ENCODE results near the gene NFKBIE.

The NFKBIE gene

DNA sequence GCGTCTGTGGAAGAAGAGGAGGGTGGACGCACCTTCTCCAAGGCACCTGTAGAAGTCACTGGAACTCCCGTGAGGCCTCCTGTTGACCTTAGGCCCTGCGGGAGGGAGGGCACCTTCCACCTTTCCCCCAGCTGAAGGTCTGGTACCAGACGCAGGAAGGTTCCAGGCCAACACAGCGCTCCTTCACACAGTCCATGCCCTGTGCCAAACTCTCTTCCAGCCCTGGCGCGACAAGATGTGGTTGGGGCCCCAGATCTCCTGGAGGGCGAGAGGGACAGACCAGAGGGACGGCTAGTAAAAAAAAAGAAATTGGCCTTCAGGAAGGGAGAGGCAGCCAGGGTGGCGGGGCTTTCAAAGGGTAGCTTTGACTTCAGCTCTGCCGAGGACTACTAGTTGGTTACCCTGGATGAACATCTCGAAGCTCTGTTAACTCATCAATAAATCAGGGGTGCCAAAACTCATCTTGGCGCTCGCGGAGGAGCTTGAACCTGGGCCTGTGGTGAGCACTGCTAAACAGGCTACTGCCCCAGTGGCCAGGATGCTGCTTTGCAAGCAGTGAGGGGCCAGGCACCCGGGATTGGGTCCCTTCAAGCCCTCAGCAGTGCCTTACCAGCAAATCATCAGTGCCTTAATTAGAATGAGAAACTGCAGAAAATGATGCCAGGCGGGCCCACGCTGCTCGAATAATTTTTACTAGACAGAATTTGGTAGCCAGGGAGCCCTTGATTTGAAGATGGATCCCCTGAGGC lies 32.9 kb upstream of the NFKBIE start:
- POLR2A ChIA-PET, result no interaction called here
- H3K4me3 ChIP-seq (ENCODE audit: control insufficient read depth in 1 of 7, extremely low read depth in 1 of 7, insufficient read depth in 4 of 7, low read depth in 2 of 7, low read length in 6 of 7), result peak overlapping the region in 2 of 7 experiments; percentile 70 to 72

GRCh38 chr6:44297063-44298038 lies 32.0 kb upstream of the NFKBIE start:
- POLR2A ChIA-PET, result no interaction called here
- DNase-seq, result peak; percentile 25 to 66 (median 52)
- Histone ChIP-seq H3K27ac (ENCODE audit: insufficient read depth in 1 of 2, low read depth in 1 of 2, low read length in 2 of 2, poor library complexity in 1 of 2, severe bottlenecking in 2 of 2) (no peak overlapping the region), H3K4me3 (ENCODE audit: control insufficient read depth in 1 of 7, extremely low read depth in 1 of 7, insufficient read depth in 4 of 7, low read depth in 2 of 7, low read length in 6 of 7) (peak overlapping the region; percentile 9 to 72 (median 33)), H3K36me3 (ENCODE audit: control insufficient read depth in 4 of 4, insufficient read depth in 4 of 4, low read length in 3 of 4) (peaks cover 0 to 27% (median 18%) of the 10 kb centered on the region in 4 experiments), H3K4me1 (ENCODE audit: control extremely low read depth in 1 of 4, control insufficient read depth in 4 of 4, insufficient read depth in 4 of 4, low read length in 3 of 4) (peaks cover 0 to 12% (median 11%) of the 10 kb centered on the region in 4 experiments), H3K27me3 (replicated peaks in 2 of 5; ENCODE audit: control insufficient read depth in 4 of 5, insufficient read depth in 5 of 5, low read length in 4 of 5) (peaks cover 2 to 66% (median 32%) of the 10 kb centered on the region in 5 experiments), H3K9me3 (ENCODE audit: control extremely low read depth in 1 of 5, control insufficient read depth in 4 of 5, insufficient read depth in 2 of 5, low read depth in 1 of 5, low read length in 4 of 5) (no peaks in the 10 kb centered on the region)
- CTCF ChIA-PET, result interaction anchor here (1.0 to 12.8 kb wide), 6 partner anchors 9 to 70 kb away, joined by 3 to 202 read pairs (median 4); partner anchors contain the start of genes AARS2, NFKBIE and TMEM151B
- under 1% methylated on average over 52 of the region's 86 CpGs for WGBS (ENCODE audit: insufficient coverage)

More for the DNA sequence above, 32.9 kb upstream of the NFKBIE start:
- no peaks in the 10 kb centered on the region for H3K9me3 ChIP-seq (ENCODE audit: control extremely low read depth in 1 of 5, control insufficient read depth in 4 of 5, insufficient read depth in 2 of 5, low read depth in 1 of 5, low read length in 4 of 5)
- H3K4me1 ChIP-seq (ENCODE audit: control extremely low read depth in 1 of 4, control insufficient read depth in 4 of 4, insufficient read depth in 4 of 4, low read length in 3 of 4), result peaks cover 0 to 12% (median 11%) of the 10 kb centered on the region in 4 experiments
- WGBS (ENCODE audit: insufficient coverage), result 70% methylated on average over 17 of the region's 20 CpGs
- no peak overlapping the region for H3K27ac ChIP-seq (ENCODE audit: insufficient read depth in 1 of 2, low read depth in 1 of 2, low read length in 2 of 2, poor library complexity in 1 of 2, severe bottlenecking in 2 of 2)
- peak in 2 of 3 donors; percentile 12 to 15 for DNase-seq
- CTCF ChIA-PET, result interaction anchor here (0.7 to 12.8 kb wide), 9 partner anchors 9 to 165 kb away, joined by 3 to 202 read pairs (median 4); partner anchors contain the start of genes AARS2, NFKBIE, SLC35B2 and TMEM151B
- H3K27me3 ChIP-seq (replicated peaks in 2 of 5; ENCODE audit: control insufficient read depth in 4 of 5, insufficient read depth in 5 of 5, low read length in 4 of 5), result peaks cover 2 to 59% (median 29%) of the 10 kb centered on the region in 5 experiments
- peaks cover 2 to 35% (median 24%) of the 10 kb centered on the region in 4 experiments for H3K36me3 ChIP-seq (ENCODE audit: control insufficient read depth in 4 of 4, insufficient read depth in 4 of 4, low read length in 3 of 4)

DNA sequence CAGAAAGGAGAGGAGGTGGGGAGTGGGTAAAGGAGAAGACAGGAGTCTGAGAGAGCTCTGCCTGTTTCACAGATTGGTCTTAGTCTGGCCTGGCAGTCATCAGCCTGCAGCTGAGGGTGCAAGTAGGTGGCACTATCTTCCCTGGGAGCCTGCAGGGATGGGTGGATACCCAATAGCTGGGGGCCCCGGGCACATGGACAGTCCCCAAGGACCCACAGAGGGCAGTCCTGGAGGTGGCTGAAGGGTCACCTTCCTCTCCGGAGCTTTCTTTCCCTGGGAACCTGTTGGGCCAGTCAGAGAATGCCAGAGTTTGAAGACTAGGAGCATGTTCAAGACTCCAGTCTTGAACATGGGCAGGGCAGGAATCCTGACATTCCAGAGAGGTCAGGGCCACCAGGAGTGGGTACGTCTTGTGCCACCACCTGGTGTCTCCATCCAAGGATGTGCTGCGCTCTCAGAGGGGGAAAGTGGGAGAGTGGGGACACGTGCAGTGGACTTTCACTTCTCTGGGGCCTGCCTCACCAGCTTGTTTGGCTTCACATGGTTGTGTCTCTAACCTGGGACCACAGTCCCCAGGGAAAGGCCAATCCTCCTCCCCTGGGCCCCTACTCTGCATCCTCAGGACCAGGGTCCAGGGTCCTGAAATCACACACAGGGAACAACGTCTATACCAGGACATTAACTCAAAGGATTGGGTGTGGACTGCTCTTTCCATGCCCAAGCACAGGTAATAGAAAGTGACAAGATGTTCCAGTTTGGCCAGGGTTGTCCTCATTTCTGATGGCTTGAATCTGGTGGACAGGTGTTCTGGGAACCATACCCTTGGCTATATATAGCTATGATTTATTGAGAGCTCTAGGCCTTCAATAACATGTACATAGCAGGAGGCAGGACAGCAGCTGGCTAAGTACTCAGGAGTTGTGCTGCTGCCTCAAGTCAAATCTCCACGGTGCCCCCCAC lies 29.8 kb upstream of the NFKBIE start:
- POLR2A ChIA-PET, result interaction anchor here (1.1 kb wide), 1 partner anchor 10 kb away, joined by 3 read pairs; no protein-coding TSS in a partner anchor
- peaks cover 2 to 85% (median 36%) of the 10 kb centered on the region in 5 experiments for H3K27me3 ChIP-seq (replicated peaks in 2 of 5; ENCODE audit: control insufficient read depth in 4 of 5, insufficient read depth in 5 of 5, low read length in 4 of 5)

DNA sequence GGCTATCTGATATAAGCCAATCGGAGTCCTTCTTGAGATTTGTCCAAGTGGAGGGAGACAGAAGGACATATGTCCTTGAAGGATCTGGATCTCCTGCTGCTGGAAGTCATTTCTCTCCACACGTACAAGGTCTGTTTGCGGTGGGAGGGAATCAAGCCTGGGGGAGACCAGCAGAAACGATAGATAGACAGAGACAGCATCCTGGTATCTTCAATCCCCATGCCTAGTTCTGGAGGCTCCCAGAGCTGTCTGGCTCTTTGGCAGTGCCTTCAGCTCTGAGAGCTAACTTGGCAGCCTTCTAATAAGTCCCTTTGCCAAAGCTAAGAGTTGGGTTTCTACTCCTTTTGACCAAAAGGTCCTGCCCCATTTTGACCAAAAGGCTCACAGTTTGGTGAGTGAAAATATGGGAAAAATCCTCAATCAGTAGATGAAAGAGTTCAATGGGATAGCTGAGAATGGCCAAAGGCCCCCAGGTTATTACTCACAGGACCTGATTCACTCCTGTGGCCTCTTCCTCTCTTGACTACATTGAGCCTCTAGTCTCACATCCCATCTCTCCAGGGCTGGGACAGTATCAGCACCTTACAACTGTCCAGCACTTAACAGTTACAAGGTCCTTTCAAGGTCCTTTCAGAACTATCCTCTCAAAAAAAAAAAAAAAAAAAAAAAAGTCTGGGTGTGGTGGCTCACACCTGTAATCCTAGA lies 27.5 kb upstream of the NFKBIE start:
- 91% methylated on average over 4 of the region's 4 CpGs for WGBS (ENCODE audit: insufficient coverage)
- no peak for DNase-seq
- ChIA-PET POLR2A (no interaction called here), CTCF (interaction anchor here (0.8 to 2.4 kb wide), 4 partner anchors 10 to 35 kb away, joined by 3 to 15 read pairs (median 5); no protein-coding TSS in a partner anchor)
- H3K9me3 ChIP-seq (ENCODE audit: control extremely low read depth in 1 of 5, control insufficient read depth in 4 of 5, insufficient read depth in 2 of 5, low read depth in 1 of 5, low read length in 4 of 5), result no peaks in the 10 kb centered on the region
- H3K27me3 ChIP-seq (replicated peaks in 2 of 5; ENCODE audit: control insufficient read depth in 4 of 5, insufficient read depth in 5 of 5, low read length in 4 of 5), result peaks cover 2 to 81% (median 34%) of the 10 kb centered on the region in 5 experiments
- H3K4me1 ChIP-seq (ENCODE audit: control extremely low read depth in 1 of 4, control insufficient read depth in 4 of 4, insufficient read depth in 4 of 4, low read length in 3 of 4), result peaks cover 0 to 11% (median 9%) of the 10 kb centered on the region in 4 experiments
- no peaks in the 10 kb centered on the region for H3K36me3 ChIP-seq (ENCODE audit: control insufficient read depth in 4 of 4, insufficient read depth in 4 of 4, low read length in 3 of 4)
- H3K4me3 ChIP-seq (ENCODE audit: control insufficient read depth in 1 of 7, extremely low read depth in 1 of 7, insufficient read depth in 4 of 7, low read depth in 2 of 7, low read length in 6 of 7), result no peak overlapping the region
- no peak overlapping the region for H3K27ac ChIP-seq (ENCODE audit: insufficient read depth in 1 of 2, low read depth in 1 of 2, low read length in 2 of 2, poor library complexity in 1 of 2, severe bottlenecking in 2 of 2)

More for the DNA sequence above, 29.8 kb upstream of the NFKBIE start:
- no peak for DNase-seq
- Histone ChIP-seq H3K36me3 (ENCODE audit: control insufficient read depth in 4 of 4, insufficient read depth in 4 of 4, low read length in 3 of 4) (peaks cover 0 to 4% (median under 1%) of the 10 kb centered on the region in 4 experiments), H3K9me3 (ENCODE audit: control extremely low read depth in 1 of 5, control insufficient read depth in 4 of 5, insufficient read depth in 2 of 5, low read depth in 1 of 5, low read length in 4 of 5) (no peaks in the 10 kb centered on the region), H3K27ac (ENCODE audit: insufficient read depth in 1 of 2, low read depth in 1 of 2, low read length in 2 of 2, poor library complexity in 1 of 2, severe bottlenecking in 2 of 2) (no peak overlapping the region), H3K4me3 (ENCODE audit: control insufficient read depth in 1 of 7, extremely low read depth in 1 of 7, insufficient read depth in 4 of 7, low read depth in 2 of 7, low read length in 6 of 7) (no peak overlapping the region), H3K4me1 (ENCODE audit: control extremely low read depth in 1 of 4, control insufficient read depth in 4 of 4, insufficient read depth in 4 of 4, low read length in 3 of 4) (peaks cover 0 to 12% (median 11%) of the 10 kb centered on the region in 4 experiments)
- CTCF ChIA-PET, result interaction anchor here (0.7 to 2.8 kb wide), 11 partner anchors 11 to 198 kb away, joined by 3 to 28 read pairs (median 3); partner anchors contain the start of genes AARS2 and NFKBIE
- 83% methylated on average over 4 of the region's 7 CpGs for WGBS (ENCODE audit: insufficient coverage)

- no peaks in the 10 kb centered on the region for H3K9me3 ChIP-seq (ENCODE audit: control extremely low read depth in 1 of 5, control insufficient read depth in 4 of 5, insufficient read depth in 2 of 5, low read depth in 1 of 5, low read length in 4 of 5)
- H3K27ac ChIP-seq (ENCODE audit: insufficient read depth in 1 of 2, low read depth in 1 of 2, low read length in 2 of 2, poor library complexity in 1 of 2, severe bottlenecking in 2 of 2), result no peak overlapping the region
- 70% methylated on average over 3 of the region's 4 CpGs for WGBS (ENCODE audit: insufficient coverage)
- H3K4me1 ChIP-seq (ENCODE audit: control extremely low read depth in 1 of 4, control insufficient read depth in 4 of 4, insufficient read depth in 4 of 4, low read length in 3 of 4), result peaks cover 0 to 2% (median 0%) of the 10 kb centered on the region in 4 experiments
- DNase-seq, result no peak
- no peaks in the 10 kb centered on the region for H3K36me3 ChIP-seq (ENCODE audit: control insufficient read depth in 4 of 4, insufficient read depth in 4 of 4, low read length in 3 of 4)
- peaks cover 2 to 81% (median 33%) of the 10 kb centered on the region in 5 experiments for H3K27me3 ChIP-seq (replicated peaks in 2 of 5; ENCODE audit: control insufficient read depth in 4 of 5, insufficient read depth in 5 of 5, low read length in 4 of 5)
- H3K4me3 ChIP-seq (ENCODE audit: control insufficient read depth in 1 of 7, extremely low read depth in 1 of 7, insufficient read depth in 4 of 7, low read depth in 2 of 7, low read length in 6 of 7), result no peak overlapping the region
- ChIA-PET CTCF (interaction anchor here (0.8 to 2.4 kb wide), 6 partner anchors 9 to 46 kb away, joined by 3 to 15 read pairs (median 5); no protein-coding TSS in a partner anchor), POLR2A (interaction anchor here (0.8 kb wide), 1 partner anchor 14 kb away, joined by 3 read pairs; no protein-coding TSS in a partner anchor)
Measured at GRCh38 chr6:44291841-44292240, 26.5 kb upstream of the NFKBIE start.

Data from common myeloid progenitor, CD34-positive (primary cell).